ENCODE results near the gene MAOB.

MAOB gene

GRCh38 chrX:43840265-43840664, 42.0 kb downstream of the MAOB start:
- H3K27ac ChIP-seq: no peak overlapping the region
- TF ChIP-seq CTCF (IDR thresholded peaks at IDR 0.05): no peak
- no peak for TF ChIP-seq ZFX (IDR thresholded peaks at IDR 0.05; ENCODE audit: borderline replicate concordance)

GRCh38 chrX:43836435-43837184, 45.6 kb downstream of the MAOB start:
- TF ChIP-seq ZFX (IDR thresholded peaks at IDR 0.05; ENCODE audit: borderline replicate concordance) (no peak), CTCF (IDR thresholded peaks at IDR 0.05) (peak; percentile 70)
- H3K27ac ChIP-seq: no peak overlapping the region

- no peak overlapping the region for H3K27ac ChIP-seq
Measured at GRCh38 chrX:43835559-43835958, 46.7 kb downstream of the MAOB start.

GRCh38 chrX:43827791-43828190, 54.5 kb downstream of the MAOB start:
- no peak overlapping the region for H3K27ac ChIP-seq
- TF ChIP-seq ZFX (IDR thresholded peaks at IDR 0.05; ENCODE audit: borderline replicate concordance) (no peak), CTCF (IDR thresholded peaks at IDR 0.05) (no peak)

More at GRCh38 chrX:43835559-43835958, 46.7 kb downstream of the MAOB start:
- TF ChIP-seq ZFX (IDR thresholded peaks at IDR 0.05; ENCODE audit: borderline replicate concordance) (no peak), CTCF (IDR thresholded peaks at IDR 0.05) (no peak)

GRCh38 chrX:43822014-43822413, 60.2 kb downstream of the MAOB start:
- H3K27ac ChIP-seq: no peak overlapping the region
- TF ChIP-seq CTCF (IDR thresholded peaks at IDR 0.05) (no peak), ZFX (IDR thresholded peaks at IDR 0.05; ENCODE audit: borderline replicate concordance) (no peak)

- TF ChIP-seq ZFX (IDR thresholded peaks at IDR 0.05; ENCODE audit: borderline replicate concordance): no peak
- TF ChIP-seq CTCF (IDR thresholded peaks at IDR 0.05): no peak
- no peak overlapping the region for H3K27ac ChIP-seq
Measured at GRCh38 chrX:43817444-43817843, 64.8 kb downstream of the MAOB start.

GRCh38 chrX:43815209-43815608, 67.0 kb downstream of the MAOB start:
- H3K27ac ChIP-seq: no peak overlapping the region
- no peak for TF ChIP-seq CTCF (IDR thresholded peaks at IDR 0.05)
- TF ChIP-seq ZFX (IDR thresholded peaks at IDR 0.05; ENCODE audit: borderline replicate concordance): no peak
